ENCODE data around the gene PAX8.
"Not testable (repeated sequence)": the region's sequence is repeated elsewhere in the genome, so short reads cannot be mapped to it uniquely, and the experiment has no call there.

- TF ChIP-seq MED1 (CRISPR knock-in tag; IDR thresholded peaks at IDR 0.05); ZNF280D (CRISPR knock-in tag; IDR thresholded peaks at IDR 0.05); XRCC5 (optimal IDR thresholded peaks at IDR 0.05; ENCODE audit: low read length): not testable (repeated sequence)
Observed at GRCh38 chr2:113320106-113320505, 41.4 kb upstream of the PAX8 start.
